Activated CD8-positive, alpha-beta memory T cell treated with anti-CD3 and anti-CD28 coated beads for 1 hour (primary cell): Measurements from ENCODE around the gene TTC28.
"Not testable (repeated sequence)": the region's sequence is repeated elsewhere in the genome, so short reads cannot be mapped to it uniquely, and the experiment has no call there.

ENCODE experiments used
- DNase-seq, 2 donors: peaks; one replicate each; pipeline ENCODE4 v3.0.0-alpha.2; 2020; ENCODE audit warnings: low read depth in 1 of 2; ENCODE audit errors: extremely low read depth in 1 of 2

The TTC28 gene

GRCh38 chr22:28563636-28564035, 116.0 kb downstream of the TTC28 start:
- DNase-seq, result no peak

- DNase-seq, result no peak
Observed at GRCh38 chr22:28562324-28562723, 117.3 kb downstream of the TTC28 start.

GRCh38 chr22:28560743-28561101, 118.9 kb downstream of the TTC28 start:
- not testable (repeated sequence) for DNase-seq

- no peak for DNase-seq
Observed at GRCh38 chr22:28560046-28560742, 119.4 kb downstream of the TTC28 start.

GRCh38 chr22:28557184-28557583, 122.5 kb downstream of the TTC28 start:
- no peak for DNase-seq

- not testable (repeated sequence) for DNase-seq
Observed at GRCh38 chr22:28553108-28553866, 126.4 kb downstream of the TTC28 start.

- DNase-seq, result no peak
Observed at GRCh38 chr22:28548406-28548805, 131.2 kb downstream of the TTC28 start.

GRCh38 chr22:28547132-28547842, 132.4 kb downstream of the TTC28 start:
- DNase-seq, result no peak

- DNase-seq, result no peak
Observed at GRCh38 chr22:28544431-28544868, 135.2 kb downstream of the TTC28 start.

- DNase-seq, result no peak
Observed at GRCh38 chr22:28542980-28543621, 136.5 kb downstream of the TTC28 start.

- no peak for DNase-seq
Observed at GRCh38 chr22:28541137-28541536, 138.5 kb downstream of the TTC28 start.

- DNase-seq, result no peak
Observed at GRCh38 chr22:28538922-28539321, 140.7 kb downstream of the TTC28 start.

GRCh38 chr22:28530565-28530964, 149.1 kb downstream of the TTC28 start:
- DNase-seq, result not testable (repeated sequence)

GRCh38 chr22:28529144-28529543, 150.5 kb downstream of the TTC28 start:
- not testable (repeated sequence) for DNase-seq

- DNase-seq, result no peak
Observed at GRCh38 chr22:28521451-28521850, 158.2 kb downstream of the TTC28 start.

- DNase-seq, result no peak
Observed at GRCh38 chr22:28514321-28514821, 165.3 kb downstream of the TTC28 start.

- DNase-seq, result not testable (repeated sequence)
Observed at GRCh38 chr22:28512387-28512786, 167.3 kb downstream of the TTC28 start.

- DNase-seq, result no peak
Observed at GRCh38 chr22:28507896-28508295, 171.7 kb downstream of the TTC28 start.

- DNase-seq, result no peak
Observed at GRCh38 chr22:28506150-28506535, 173.5 kb downstream of the TTC28 start.

- no peak for DNase-seq
Observed at GRCh38 chr22:28505416-28506149, 174.1 kb downstream of the TTC28 start.
